Osteoblast (primary cell): ENCODE data around the gene DEAF1. TPM values are rescaled to one million over a fixed set of nuclear protein-coding genes. Genes with fewer than 3 reads are reported as not detected.
A peak's percentile ranks its signal among the peaks of the same experiment; 100 is the strongest.
"Not testable (repeated sequence)": the region's sequence is repeated elsewhere in the genome, so short reads cannot be mapped to it uniquely, and the experiment has no call there.

Source experiments
- DNase-seq: peaks from one replicate; pipeline ENCODE4 v3.0.0; 2011; ENCODE audit warnings: low spot score, mixed read lengths; ENCODE audit not compliant: insufficient read length; ENCODE audit errors: missing footprints
- H2AFZ ChIP-seq: 2 replicates; pipeline ENCODE4 v1.6.0; 2011; ENCODE audit warnings: mild to moderate bottlenecking, low read length
- H3K27ac ChIP-seq: 2 replicates; pipeline ENCODE4 v1.5.1; 2011; ENCODE audit warnings: mild to moderate bottlenecking, low read depth, low read length, moderate library complexity
- H3K27me3 ChIP-seq: 2 replicates; pipeline ENCODE4 v1.6.0; 2012; ENCODE audit warnings: mild to moderate bottlenecking, control low read depth, inconsistent platforms, low read length, moderate library complexity; ENCODE audit not compliant: insufficient read depth
- H3K36me3 ChIP-seq: 2 replicates; pipeline ENCODE4 v1.5.1; 2011; ENCODE audit warnings: mild to moderate bottlenecking, low read length, control low read depth, moderate library complexity; ENCODE audit not compliant: insufficient read depth
- H3K4me1 ChIP-seq: 2 replicates; pipeline ENCODE4 v1.5.1; 2011; ENCODE audit warnings: mild to moderate bottlenecking, low read length, control low read depth, moderate library complexity; ENCODE audit not compliant: insufficient read depth
- H3K4me2 ChIP-seq: 2 replicates; pipeline ENCODE4 v1.6.0; 2011; ENCODE audit warnings: mild to moderate bottlenecking, low read length; ENCODE audit not compliant: insufficient read depth
- H3K4me3 ChIP-seq: fragments of 200-600 bp; sonication (generic); 3 replicates; pipeline ENCODE4 v1.5.1; 2012; ENCODE audit warnings: mild to moderate bottlenecking, low read length, inconsistent platforms; ENCODE audit not compliant: insufficient read depth
- H3K79me2 ChIP-seq: 2 replicates; pipeline ENCODE4 v1.6.0; 2012; ENCODE audit warnings: mild to moderate bottlenecking, low read length, control low read depth, inconsistent platforms; ENCODE audit not compliant: insufficient read depth
- H3K9me3 ChIP-seq: 2 replicates; pipeline ENCODE4 v1.5.1; 2011; ENCODE audit warnings: low read depth, low read length, control low read depth
- H4K20me1 ChIP-seq: 2 replicates; pipeline ENCODE4 v1.6.0; 2012; ENCODE audit warnings: mild to moderate bottlenecking, low read length, control low read depth; ENCODE audit not compliant: insufficient read depth
- CTCF ChIP-seq: IDR thresholded peaks from 2 replicates; pipeline ENCODE4 v1.5.1; 2011; ENCODE audit warnings: mild to moderate bottlenecking, low read depth, low read length, moderate library complexity; ENCODE audit errors: extremely low read depth
- total RNA-seq: library from RNA; depleted of rRNA; stranded (reverse); fragments of >200 nt; gene quantifications from 2 replicates; pipeline ENCODE4 v1.2.3, GENCODE V29; 2012

Gene DEAF1
- total RNA-seq, 1 donor: 44.2 TPM

GRCh38 chr11:653837-654236, 41.2 kb downstream of the DEAF1 start:
- Histone ChIP-seq H3K27me3 (no peaks in the 10 kb centered on the region), H4K20me1 (peaks cover 4% of the 10 kb centered on the region), H3K79me2 (no peaks in the 10 kb centered on the region), H3K9me3 (no peaks in the 10 kb centered on the region), H3K36me3 (peaks cover 6% of the 10 kb centered on the region), H3K4me1 (no peaks in the 10 kb centered on the region), H3K27ac (no peak overlapping the region), H3K4me2 (no peak overlapping the region), H3K4me3 (no peak overlapping the region), H2AFZ (no peak overlapping the region)
- DNase-seq: peak; percentile 47
- TF ChIP-seq CTCF: no peak

GRCh38 chr11:653136-653535, 41.9 kb downstream of the DEAF1 start:
- peaks cover 11% of the 10 kb centered on the region for H3K36me3 ChIP-seq
- H4K20me1 ChIP-seq, H3K27ac ChIP-seq, H2AFZ ChIP-seq, H3K4me2 ChIP-seq, H3K4me3 ChIP-seq, H3K79me2 ChIP-seq, H3K9me3 ChIP-seq, H3K4me1 ChIP-seq, H3K27me3 ChIP-seq: not testable (repeated sequence)
- DNase-seq: peak; percentile 29

GRCh38 chr11:650482-650881, 44.5 kb downstream of the DEAF1 start:
- Histone ChIP-seq H3K9me3 (no peaks in the 10 kb centered on the region), H3K4me3 (no peak overlapping the region), H3K79me2 (no peaks in the 10 kb centered on the region), H4K20me1 (no peaks in the 10 kb centered on the region), H3K4me1 (no peaks in the 10 kb centered on the region), H3K27ac (no peak overlapping the region), H3K4me2 (no peak overlapping the region), H2AFZ (no peak overlapping the region), H3K27me3 (no peaks in the 10 kb centered on the region), H3K36me3 (peaks cover 11% of the 10 kb centered on the region)
- no peak for TF ChIP-seq CTCF
- DNase-seq: peak; percentile 11

- not testable (repeated sequence) for H3K27me3 ChIP-seq, H3K9me3 ChIP-seq, H3K4me1 ChIP-seq, H3K4me3 ChIP-seq, H4K20me1 ChIP-seq, H2AFZ ChIP-seq, H3K27ac ChIP-seq, H3K4me2 ChIP-seq, H3K79me2 ChIP-seq
- H3K36me3 ChIP-seq: peaks cover 11% of the 10 kb centered on the region
- DNase-seq: peak; percentile 62
These were observed 47.3 kb downstream of the DEAF1 start for GRCh38 chr11:647672-648158.

GRCh38 chr11:646214-646613, 48.8 kb downstream of the DEAF1 start:
- no peak overlapping the region for H3K27ac ChIP-seq
- H3K27me3 ChIP-seq: no peaks in the 10 kb centered on the region
- peaks cover 11% of the 10 kb centered on the region for H3K36me3 ChIP-seq
- no peaks in the 10 kb centered on the region for H3K9me3 ChIP-seq
- H3K4me1 ChIP-seq: no peaks in the 10 kb centered on the region
- H3K79me2 ChIP-seq: no peaks in the 10 kb centered on the region
- no peak overlapping the region for H3K4me2 ChIP-seq
- H4K20me1 ChIP-seq: peaks cover 4% of the 10 kb centered on the region
- no peak for DNase-seq
- H3K4me3 ChIP-seq: no peak overlapping the region
- H2AFZ ChIP-seq: no peak overlapping the region
- TF ChIP-seq CTCF: no peak
